ENCODE data around the gene CD47.
A peak's percentile ranks its signal among the peaks of the same experiment; 100 is the strongest.

CD47 gene

GRCh38 chr3:108118038-108118768, 27.4 kb upstream of the CD47 start:
- DNase-seq (ENCODE audit: extremely low read depth in 1 of 2, low read depth in 1 of 2), result peak in 1 of 2 donors; percentile 25

- no peak for DNase-seq (ENCODE audit: extremely low read depth in 1 of 2, low read depth in 1 of 2)
Measured at GRCh38 chr3:108117241-108117775, 26.5 kb upstream of the CD47 start.

DNA sequence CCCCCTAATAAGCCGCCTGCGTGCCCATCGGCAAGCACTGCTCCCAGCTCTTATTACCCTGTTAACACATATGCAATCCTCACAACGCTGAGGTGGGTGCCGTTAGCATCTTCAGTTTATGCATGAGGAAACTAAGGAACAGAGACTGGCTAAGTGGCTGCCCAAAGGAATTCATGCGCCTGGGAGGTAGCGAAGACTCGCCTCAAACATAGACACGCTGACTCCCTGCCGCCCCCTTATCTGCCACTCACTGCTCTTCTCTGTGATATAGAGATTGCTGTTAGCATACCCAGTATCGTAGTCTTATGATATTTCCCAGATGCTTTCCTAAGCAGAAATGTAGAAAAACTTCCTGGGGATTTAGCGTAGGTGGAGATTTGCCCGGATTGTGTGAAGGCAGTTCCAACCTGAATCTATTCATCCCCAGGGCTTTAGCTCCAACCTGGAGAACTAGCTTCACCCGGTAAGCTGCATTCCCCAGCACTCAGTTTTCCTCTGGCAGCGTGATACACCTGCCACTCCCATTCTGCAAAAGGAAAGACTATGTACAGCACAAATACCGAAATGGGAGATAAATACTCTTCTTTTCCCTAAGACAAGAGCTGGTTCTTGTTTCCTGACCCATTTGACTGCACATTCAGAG, 23.7 kb upstream of the CD47 start:
- no peak for DNase-seq (ENCODE audit: extremely low read depth in 1 of 2, low read depth in 1 of 2)

GRCh38 chr3:108113975-108114374, 23.1 kb upstream of the CD47 start:
- DNase-seq (ENCODE audit: extremely low read depth in 1 of 2, low read depth in 1 of 2), result no peak

GRCh38 chr3:108110934-108111333, 20.1 kb upstream of the CD47 start:
- DNase-seq (ENCODE audit: extremely low read depth in 1 of 2, low read depth in 1 of 2), result no peak

GRCh38 chr3:108108416-108108815, 17.6 kb upstream of the CD47 start:
- no peak for DNase-seq (ENCODE audit: extremely low read depth in 1 of 2, low read depth in 1 of 2)

DNA sequence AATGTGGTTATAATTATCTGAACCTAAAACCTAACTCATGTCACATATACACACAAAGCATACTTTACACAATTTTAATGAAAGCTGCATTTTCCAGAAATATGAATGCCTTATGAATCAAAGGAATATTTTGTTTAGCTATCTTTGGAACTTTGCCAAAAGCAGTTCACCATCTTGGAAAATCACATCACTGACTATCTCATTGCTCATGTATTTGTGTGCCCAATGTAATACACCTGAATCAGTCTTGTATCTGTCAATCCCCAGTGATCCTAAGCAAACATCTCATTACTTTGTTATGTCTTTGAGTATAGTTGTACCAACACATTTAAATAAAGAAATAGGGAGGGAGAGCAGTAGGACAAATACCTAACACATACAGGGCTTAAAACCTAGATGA, 15.6 kb upstream of the CD47 start:
- DNase-seq (ENCODE audit: extremely low read depth in 1 of 2, low read depth in 1 of 2), result no peak

GRCh38 chr3:108106031-108106430, 15.2 kb upstream of the CD47 start:
- no peak for DNase-seq (ENCODE audit: extremely low read depth in 1 of 2, low read depth in 1 of 2)

DNA sequence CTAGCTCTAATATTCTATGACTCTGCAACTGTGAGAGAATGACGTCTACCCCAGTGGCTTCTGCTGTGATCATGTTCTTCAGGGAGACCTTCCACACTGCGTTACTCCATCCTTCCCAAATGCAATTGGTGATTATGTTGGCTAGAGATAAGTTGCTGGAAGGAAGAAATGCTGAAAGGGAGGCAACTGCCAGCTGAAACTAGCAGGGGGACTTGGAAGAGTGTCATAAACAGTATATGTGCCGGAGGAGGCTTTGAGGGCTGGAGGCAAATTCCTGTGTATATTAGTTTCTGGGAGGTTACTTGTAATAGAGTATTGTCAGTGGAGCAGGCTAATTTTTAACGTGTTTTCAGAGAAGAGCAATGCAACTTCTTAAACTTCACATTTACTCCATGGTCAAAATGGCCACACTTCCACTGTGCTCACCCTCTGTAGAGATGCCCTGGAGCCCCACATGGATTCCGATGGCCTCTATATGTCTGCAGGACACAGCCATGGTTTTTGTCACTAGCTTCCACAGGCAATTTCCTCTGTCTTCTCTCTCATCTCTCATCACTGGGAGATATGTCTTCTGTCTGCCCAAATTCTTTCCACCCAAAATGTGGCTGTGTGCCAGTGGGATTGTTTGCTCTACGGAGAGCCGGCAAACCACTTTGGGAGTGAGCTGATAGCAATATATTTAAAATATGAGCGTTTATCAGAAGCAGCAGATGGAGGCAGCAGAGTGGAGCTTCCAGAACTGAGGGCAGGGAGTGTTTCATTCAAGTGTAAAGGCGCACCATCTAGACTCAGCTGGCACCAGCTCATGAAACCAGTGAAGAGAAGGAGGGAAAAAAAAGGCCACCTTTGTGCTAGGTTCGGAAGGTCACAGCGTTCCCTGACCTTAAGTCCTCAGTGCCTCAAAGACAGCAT, 13.3 kb upstream of the CD47 start:
- no peak for DNase-seq (ENCODE audit: extremely low read depth in 1 of 2, low read depth in 1 of 2)

DNA sequence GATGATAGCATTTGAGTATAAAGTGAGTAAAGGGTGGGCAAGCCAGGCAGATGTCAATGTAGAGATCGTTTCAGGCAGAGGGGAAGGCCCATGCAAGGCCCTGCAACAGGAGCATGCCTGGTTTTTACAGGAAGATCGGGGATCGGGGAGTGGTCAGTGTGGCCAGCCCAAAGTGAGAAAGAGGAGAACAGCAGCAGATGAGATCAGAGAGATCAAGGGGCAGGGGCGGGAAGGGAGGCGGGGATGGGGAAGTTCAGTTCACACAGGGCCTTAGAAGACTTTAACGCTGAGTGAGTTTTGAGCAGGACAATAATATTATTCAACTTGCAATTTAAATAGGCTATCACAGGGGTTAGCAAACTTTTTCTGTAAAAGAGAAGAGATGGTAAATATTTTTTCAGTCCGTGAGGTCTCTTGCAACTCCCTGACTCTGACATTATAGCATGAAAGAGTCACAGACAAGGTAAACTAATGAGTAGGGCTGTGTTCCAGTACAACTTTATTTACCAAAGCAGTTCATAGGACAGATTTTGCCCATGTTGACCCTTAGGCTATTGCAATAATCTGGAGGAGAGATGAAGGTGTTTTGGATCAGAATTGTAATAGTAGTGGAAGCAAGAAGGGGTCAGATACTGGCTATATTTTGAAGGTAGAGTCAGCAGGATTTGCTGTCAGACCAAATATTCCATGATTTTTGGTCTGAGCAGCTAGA, 12.4 kb upstream of the CD47 start:
- DNase-seq (ENCODE audit: extremely low read depth in 1 of 2, low read depth in 1 of 2), result no peak

DNA sequence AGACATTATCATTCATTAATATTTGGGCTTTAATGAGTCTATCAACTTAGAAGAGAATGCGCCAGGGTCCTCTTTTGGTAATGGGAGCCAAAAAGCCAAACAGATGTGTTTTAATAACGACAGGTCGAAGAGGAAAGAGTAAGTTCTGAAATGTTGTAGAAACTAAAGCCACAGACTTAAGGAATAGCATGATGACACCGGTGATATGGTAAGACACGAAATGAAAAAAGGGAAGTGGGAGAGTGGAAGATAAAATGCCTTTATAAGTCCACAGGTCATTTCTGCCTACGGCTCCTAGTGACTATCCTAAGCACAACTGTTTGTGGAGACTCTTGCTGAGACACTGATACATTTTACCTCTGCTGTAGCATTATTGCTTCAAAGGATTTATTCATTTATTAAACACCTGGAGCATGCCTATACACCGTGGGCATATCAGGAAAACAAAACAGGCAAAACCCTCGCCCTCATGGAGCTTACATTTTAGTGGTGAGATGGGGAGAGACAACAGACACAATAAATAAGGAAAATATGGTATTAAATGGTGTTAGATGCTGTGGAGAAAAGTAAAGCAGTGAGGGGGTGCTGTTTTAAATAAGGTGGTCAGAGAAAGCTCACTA, 11.7 kb upstream of the CD47 start:
- no peak for DNase-seq (ENCODE audit: extremely low read depth in 1 of 2, low read depth in 1 of 2)

GRCh38 chr3:108100906-108101660, 10.3 kb upstream of the CD47 start:
- peak in 1 of 2 donors; percentile 45 for DNase-seq (ENCODE audit: extremely low read depth in 1 of 2, low read depth in 1 of 2)

DNA sequence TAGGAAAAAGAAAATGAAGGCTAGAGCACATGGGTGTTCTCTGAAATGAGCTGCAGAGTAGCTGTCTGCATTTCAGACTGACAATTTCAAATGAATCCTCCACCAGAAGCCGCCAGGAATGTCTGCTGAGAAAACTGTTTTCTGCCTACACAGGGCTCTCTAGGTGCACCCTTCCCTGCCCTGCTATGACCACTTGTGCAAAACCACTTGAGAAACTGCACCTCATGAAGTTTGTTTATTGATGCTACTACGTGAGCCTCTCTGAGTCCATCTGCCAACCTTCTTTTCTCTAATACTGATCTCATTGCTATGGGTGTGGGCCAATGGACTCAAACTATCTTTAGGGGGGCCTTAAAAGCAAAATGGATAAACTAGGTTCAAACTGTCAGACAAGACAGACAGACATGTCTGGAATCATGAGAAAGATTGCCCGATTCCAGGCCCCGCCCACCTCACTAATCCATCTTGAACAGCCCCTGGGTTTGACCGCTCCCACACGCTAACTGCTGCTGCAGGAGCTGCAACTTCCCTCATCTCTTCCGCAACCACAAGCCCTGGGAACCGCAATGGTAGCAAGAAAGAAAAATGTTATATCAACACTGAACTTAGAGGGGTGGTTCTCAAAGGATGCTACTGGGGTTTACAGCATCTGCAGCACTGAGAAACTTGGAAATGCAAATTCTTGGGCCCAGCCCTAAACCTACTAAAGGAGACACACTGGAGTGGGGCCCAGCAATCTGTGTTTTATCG, 9.0 kb upstream of the CD47 start:
- DNase-seq (ENCODE audit: extremely low read depth in 1 of 2, low read depth in 1 of 2), result no peak

DNA sequence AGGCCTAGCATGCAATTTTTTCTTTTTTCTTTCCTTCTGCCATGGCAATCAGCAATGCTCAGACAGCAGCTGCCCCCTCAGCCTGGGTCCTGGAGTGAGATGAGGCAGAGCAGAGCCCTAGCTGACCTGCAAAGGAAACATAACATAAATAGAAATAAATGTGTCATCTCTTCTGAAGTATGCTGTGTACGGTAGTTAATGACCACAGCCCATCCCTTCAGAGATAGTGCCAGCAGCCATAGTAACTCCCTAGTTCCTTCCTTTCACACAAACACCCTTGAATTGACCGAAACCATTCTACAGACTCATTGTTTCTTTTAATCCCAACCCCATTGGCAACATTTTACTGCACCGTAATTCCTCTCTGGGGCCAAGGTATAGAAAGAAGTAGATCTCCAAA, 8.4 kb upstream of the CD47 start:
- no peak for DNase-seq (ENCODE audit: extremely low read depth in 1 of 2, low read depth in 1 of 2)

GRCh38 chr3:108098003-108098370, 7.2 kb upstream of the CD47 start:
- DNase-seq (ENCODE audit: extremely low read depth in 1 of 2, low read depth in 1 of 2), result no peak

GRCh38 chr3:108097322-108098002, 6.6 kb upstream of the CD47 start:
- no peak for DNase-seq (ENCODE audit: extremely low read depth in 1 of 2, low read depth in 1 of 2)

DNA sequence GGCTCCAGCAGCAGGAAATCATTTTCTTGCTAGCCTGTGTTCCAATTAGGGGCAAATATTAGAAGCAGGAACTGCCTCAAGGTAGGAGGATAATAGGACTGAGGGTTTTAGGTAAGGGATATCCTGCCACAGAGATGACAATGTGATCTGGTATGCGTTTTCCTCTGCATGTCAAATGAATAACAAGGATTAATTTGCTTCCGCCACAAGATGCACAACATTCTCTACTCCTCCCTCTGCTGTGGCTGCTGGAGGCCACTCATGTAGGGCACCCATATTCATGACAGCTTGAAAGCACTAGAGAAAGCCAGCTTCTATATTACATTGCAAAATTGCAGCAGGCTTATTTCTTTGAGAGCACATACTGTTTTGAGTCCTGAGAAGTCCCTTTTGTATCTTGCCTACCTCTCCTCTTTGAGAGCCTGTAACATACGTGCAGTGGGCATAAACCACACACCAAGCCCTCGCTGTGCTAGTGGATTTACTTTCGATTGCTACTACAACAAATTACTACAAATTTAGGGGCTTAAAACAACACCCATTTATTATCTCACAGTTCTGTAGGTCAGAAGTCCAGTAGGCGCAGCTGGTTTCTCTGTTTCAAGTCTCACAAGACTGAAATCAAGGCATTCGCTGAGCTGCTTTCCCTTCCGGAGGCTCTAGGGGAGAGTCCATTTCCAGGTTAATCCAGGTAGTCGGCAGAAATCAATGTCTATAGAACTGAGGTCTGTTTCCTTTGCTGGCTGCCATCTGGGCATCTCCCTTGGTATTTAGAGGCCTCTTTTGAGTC, 5.9 kb upstream of the CD47 start:
- DNase-seq (ENCODE audit: extremely low read depth in 1 of 2, low read depth in 1 of 2), result no peak

DNA sequence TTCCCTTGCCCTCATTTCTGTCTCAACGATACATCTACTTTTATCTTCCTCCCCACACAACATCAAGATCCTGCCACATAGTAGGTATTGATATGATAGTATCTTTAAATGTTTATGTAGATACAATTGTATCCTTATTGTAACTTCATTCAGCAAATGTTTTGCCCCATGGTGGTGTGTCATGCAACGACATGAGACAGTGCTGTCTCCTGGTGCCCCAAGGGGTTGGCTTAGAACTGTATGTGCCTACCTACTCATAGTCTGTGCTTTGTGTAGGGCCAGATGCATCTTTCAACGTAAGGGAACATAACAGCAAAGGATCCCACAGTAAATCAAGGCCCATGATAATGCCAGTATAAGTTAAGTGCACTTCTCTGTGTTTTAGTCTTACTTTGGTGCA, 2.8 kb upstream of the CD47 start:
- DNase-seq (ENCODE audit: extremely low read depth in 1 of 2, low read depth in 1 of 2), result no peak

Data from stimulated activated CD8-positive, alpha-beta memory T cell treated with anti-CD3 and anti-CD28 coated beads, Interleukin-7, amount 100 ng/mL, for 48 hours (primary cell).